ENCODE data around the gene NFS1.
"Not testable (repeated sequence)": the region's sequence is repeated elsewhere in the genome, so short reads cannot be mapped to it uniquely, and the experiment has no call there.

NFS1 gene

DNA sequence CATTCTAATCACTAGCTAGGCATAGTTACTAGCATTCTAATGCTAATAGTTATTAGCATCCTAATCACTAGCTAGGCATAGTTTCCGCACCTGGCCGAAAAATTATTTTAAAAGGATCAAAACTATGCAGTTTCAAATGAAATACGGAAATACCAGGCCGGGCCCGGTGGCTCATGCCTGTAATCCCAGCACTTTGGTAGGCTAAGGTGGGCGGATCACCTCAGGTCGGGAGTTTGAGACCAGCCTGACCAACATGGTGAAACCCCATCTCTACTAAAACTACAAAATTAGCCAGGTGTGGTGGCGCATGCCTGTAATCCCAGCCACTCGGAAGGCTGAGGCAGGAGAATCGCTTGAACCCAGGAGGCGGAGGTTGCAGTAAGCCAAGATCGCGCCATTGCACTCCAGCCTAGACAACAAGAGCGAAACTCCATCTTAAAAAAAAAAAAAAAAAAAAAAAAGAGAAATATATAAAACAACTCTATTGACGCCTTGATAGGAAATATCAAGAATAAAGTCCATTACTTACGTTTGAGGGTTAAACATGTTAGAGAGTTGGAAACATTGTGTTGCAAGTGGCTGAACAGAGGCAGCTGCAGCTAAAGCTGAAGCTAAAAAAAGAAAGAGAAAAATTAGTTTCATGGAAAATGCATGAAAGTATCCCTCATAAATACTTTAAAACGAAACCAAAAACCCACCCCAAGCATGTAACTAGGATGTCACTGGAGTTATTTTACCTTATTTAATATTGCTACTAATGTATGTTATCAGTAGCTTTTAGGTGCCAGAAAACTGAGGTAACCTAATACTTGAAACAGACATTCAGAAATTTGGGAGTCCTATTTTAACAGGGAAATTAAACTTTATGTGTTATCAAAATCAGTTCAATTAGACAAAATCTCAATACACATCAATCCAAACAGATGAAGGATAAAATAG is 7.7 kb upstream of the NFS1 start:
- not testable (repeated sequence) for DNase-seq

DNA sequence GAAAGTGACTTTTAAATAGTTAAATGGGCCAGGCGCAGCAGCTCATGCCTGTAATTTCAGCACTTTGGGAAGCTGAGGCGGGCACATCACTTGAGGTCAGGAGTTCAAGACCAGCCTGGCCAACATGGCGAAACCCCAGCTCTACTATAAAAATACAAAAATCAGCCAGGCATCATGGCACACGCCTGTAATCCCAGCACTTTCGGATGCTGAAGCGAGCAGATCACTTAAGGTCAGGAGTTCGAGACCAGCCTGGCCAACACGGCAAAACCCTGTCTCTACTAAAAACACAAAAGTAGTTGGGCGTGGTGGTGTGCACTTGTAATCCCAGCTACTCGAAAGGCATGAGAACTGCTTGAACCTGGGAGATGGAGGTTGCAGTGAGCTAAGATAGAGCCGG is 6.7 kb upstream of the NFS1 start:
- not testable (repeated sequence) for DNase-seq

DNA sequence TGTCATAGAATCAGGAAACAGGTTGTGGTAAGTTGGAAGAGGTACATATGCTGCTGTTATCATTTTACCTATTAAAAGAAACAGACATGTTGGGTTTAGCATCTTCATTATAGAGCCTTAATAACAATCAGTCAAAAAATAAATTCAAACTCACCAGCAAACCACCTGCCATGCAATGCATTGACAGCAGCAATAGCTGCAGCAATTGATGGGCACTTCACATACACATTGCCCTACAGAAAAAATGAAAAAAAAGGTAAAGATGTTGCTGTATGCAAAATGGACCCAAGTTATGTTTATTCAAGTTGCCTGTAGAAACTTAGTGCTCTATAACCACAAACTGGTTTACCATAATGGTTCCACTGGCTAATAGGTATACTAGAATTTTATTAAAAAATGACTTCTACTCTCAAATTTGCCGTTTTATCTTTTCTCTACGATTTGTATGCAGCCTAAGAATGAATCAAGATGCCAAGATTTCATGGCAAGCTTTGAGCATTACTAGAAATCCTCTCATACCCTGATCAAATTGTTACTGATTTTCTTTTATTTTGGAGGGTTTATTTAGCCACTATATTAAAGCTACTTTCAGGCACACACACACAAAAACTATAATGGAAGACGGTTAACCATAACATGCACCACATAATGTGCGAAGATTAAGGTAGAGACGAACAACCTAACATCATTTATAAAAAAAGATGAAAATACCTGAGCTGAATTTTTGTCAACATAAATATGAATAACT is 5.5 kb upstream of the NFS1 start:
- DNase-seq: no peak

DNA sequence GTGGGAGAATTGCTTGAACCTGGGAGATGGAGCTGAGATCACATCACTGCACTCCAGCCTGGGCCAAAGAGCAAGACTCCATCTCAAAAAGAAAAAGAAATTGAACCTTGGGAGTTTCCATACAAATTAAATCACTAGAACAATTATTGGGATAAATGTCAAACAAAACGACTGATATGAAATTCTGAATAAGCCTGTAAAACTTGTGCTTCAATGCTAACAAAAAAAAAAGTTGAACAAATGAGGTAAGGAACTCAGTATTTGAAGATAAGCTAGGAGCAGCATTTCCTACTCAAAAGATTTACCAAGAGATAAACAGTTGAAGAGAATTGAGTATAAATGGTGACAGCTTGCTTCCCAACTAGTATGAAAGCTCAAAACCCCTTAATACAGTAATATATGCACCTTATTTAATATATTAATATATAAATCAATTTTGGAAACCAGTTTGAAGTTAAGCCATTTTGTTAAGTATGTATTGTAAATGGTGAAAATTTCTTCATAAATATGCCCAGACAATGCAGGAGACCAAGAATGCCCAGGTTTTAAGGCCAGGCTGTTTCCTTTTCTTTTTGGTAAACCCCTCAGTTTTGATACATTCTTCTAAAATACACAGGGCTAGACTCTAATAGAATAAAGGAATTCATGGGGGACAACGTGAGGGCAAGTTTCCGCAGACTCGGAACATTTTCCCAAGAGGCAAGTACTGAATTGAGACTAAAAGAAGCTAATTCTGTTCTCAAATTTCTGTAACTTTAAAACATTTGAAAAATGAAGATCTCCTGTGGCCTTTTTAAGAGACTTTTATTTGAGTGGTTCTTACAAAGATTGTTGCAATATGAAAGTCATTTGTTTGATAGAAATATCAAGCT is 3.9 kb upstream of the NFS1 start:
- DNase-seq: no peak

DNA sequence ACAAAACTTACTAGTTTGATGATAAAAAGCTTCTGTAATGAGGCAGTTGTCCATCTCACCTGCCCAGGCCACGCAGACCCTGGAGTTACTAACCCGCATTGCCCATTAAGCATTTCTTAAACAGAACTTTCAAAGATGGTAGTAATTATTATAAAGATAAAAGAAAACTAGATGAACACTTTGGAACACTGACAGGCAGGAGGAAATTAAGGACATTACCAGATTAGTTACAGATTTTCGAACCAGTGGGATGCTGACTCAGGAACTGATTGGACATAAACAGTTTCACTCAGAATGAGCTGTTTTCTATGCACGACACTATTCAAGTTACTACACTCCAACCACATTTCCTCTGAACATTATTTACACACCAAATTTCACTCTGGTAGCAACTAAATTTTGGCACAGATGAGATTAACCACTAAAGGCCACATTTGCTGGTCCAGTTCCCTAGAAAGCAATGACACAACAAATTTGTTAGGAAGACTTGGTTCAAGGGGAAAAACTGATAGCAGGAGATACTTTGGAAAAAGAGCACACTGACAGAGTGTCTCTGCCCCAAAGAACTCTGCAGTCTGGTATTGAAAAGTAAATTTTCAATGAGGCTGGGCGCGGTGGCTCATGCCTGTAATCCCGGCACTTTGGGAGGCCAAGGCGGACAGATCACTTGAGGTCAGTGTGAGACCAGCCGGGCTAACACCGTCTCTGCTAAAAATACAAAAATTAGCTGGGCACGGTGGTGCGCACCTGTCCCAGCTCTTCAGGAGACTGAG is 3.1 kb upstream of the NFS1 start:
- no peak for DNase-seq

DNA sequence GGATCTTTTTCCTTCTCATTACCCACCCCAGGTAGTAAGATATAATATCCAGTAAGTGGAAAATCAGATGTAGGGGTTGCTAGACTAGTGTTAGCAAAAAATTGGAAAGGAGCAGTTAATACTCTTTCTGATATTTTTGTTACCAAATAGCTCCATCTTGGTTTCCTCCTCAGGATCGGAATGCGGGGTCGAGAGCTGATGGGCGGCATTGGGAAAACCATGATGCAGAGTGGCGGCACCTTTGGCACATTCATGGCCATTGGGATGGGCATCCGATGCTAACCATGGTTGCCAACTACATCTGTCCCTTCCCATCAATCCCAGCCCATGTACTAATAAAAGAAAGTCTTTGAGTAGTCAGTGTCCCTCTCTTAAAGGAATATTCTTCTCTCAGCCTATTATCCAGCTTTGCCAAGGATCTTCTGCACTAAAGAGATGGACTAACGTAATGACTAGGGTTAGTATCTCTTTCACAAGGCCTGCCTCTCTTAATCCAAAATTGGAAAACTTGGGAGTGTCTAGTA is 1.5 kb upstream of the NFS1 start:
- no peak for DNase-seq

DNA sequence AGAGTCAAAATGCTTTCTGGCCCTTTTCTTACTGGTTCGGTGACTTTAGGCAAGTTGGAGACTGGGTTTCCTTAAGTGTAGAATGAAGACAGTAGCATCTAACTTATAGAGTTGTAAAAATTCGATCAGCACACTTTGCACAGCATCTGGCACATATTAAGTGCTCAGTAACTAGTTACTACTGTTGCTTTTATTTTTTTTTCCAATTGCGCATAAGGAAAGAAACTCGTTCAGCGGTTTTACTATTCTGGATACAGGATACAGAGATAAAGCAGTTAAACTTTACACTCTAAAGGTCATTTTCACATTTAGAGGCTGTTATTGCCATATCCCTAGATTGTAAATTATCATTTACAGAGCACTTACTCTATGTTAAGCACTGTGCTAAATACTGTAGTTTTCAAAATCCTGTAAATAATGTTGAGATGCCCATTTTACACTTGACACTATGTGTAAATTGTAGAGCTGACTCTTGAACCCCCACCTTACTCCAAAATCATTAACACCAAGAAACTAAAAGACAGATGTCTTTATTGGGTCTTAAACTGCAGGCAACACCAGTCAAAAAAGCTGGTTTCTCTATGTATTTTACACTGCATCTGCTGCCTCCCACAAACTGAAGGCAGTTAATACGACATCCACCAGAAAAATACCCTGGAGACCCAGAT is 939 bp upstream of the NFS1 start:
- DNase-seq: no peak

DNA sequence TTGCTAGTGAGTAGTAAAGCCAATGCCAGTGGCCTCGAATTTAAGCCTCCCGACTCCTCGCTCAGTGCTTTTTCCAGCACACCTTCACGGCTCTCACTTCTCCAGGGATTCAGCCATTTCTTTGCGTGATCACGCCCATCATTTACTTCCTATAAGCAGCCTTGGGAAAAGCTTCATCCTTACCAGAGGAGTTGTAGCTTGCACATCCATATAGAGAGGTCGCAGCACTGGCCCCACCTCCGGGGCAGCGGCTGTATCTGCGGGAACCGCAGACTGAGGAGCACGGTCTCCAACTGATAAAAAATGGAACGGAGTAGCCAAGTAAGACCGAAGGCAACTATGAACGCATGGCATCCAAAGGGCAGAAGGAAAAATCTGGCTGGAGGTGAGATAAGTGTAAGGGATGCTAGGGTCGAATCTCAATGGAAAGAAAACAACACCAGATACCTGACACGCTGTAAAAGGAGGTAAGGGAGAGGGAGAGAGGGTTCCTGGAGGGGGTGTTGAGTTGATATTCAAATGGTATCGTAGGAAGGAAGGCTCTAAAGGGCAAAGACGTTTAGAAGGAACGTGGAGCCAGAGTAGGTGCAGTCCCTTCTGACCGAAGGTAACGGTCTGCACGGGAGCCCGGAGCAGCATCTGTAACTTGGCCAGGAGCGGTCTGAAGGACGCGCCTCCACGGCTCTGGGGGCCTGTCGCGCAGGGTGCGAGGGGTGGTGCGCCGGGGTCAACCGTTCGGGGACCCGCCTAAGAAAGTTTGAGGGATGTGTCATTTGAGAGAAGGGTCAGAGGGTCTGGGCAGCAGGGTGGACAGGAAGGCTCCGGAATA is 640 bp downstream of the NFS1 start:
- DNase-seq: no peak

DNA sequence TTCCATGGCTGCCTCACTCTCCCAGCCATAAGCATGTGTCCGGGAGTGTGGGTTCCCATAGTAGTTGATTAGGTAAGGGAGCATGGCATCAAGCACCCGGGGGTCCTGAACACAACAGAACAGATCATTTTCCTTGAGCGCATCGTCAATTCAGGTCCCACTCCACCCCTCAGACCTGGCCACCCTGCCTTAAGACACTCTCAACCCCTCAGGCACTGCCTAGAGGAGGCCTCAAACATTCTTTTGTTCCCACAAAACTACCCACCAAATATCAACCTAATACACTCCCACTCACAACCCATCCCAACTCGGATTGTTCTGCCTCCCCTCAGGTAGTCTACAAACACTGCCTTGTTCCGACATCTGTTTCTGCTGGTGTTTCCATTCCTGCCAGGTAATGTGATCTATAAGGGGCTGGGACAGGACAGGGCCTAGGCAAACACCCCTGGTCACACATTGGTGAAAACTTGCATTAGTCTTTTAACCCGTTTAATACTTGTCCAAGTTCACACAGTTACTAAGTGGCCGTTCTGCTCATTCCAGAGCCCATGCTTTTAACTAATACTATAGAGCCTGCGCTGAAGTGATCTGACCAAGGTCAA is 1.4 kb downstream of the NFS1 start:
- no peak for DNase-seq

DNA sequence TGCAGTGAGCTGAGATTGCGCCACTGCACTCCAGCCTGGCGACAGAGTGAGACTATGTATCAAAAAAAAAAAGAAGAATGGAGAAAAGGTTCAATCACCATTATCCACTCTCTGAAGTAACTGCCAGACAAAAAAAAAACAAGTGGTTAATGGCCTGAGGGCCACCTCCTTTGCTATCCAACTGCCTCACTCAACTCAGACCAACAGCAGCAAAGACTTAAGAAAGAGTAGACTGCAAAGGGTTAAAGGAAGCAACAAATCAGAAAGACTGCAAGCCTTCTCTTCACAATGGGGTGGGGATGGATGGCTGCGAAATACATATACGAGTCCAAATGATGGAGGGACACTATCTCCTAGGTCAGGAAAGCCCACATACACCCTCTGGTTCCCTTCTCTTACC is 3.2 kb downstream of the NFS1 start:
- no peak for DNase-seq

DNA sequence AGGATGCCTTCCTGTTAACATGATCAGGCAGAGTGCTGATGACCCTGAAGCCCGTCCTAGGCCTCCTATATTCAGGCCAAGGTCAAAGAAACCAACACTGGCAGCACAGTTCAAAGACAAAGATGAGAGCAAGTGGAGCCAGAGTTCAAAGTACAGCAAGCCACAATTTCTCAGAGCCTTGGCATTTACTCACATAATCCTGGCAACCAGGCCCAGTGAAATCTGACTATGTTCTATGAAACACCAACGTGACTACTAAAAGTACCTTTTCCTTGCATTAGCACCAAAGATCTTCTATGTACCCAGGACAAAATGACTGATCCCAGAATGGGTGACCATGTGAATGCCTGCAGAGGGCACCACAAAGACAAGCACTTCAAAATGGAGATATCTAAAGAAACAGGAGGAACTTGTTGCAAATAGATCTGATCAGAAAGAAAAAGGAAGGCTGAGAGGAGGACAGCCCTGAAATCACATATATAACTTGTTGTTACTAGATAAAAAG is 3.9 kb downstream of the NFS1 start:
- no peak for DNase-seq

DNA sequence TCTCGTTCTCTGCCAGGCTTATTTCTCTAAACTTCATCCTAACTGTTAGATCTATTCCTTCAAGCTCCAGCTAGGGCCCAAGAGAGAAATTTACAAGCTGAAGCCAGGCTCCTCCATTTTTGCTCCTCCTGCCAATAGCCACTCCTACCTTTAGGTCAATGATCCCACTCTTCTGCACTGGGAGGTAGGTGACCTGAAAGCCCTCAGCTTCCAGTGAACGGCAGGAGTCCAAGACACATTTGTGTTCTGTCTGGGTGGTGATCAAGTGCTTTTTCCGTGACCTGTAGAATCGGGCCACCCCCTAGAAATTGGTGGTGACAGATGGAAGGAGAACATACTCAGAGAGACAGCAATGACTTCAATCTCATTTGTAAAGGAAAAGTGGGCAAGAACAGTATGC is 8.9 kb downstream of the NFS1 start:
- no peak for DNase-seq

DNA sequence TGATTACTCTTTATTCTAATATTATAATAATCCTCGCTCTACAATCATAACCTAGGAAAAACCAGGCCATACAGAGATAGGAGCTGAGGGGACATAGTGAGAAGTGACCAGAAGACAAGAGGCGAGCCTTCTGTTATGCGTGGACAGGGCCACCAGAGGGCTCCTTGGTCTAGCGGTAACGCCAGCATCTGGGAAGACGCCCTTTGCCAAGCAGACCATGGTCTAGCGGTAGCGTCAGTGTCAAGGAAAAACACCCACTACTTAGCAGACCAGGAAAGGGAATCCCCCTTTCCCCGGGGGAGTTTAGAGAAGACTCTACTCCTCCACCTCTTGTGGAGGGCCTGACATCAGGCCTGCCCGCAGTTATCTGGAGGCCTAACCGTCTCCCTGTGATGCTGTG is 12.3 kb downstream of the NFS1 start:
- not testable (repeated sequence) for DNase-seq

DNA sequence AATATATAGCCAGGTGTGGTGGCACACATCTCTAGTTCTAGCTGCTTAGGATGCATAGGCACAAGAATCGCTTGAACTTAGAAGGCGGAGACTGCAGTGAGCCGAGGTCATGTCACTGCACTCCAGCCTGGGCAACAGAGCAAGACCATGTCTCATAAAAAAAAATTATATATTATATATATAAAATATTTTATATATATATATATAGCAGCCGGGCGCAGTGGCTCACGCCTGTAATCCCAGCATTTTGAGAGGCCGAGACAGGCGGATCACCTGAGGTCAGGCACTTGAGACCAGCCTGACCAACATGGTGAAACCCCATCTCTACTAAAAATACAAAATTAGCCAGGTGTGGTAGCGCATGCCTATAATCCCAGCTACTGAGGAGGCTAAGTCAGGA is 13.8 kb downstream of the NFS1 start:
- not testable (repeated sequence) for DNase-seq

DNA sequence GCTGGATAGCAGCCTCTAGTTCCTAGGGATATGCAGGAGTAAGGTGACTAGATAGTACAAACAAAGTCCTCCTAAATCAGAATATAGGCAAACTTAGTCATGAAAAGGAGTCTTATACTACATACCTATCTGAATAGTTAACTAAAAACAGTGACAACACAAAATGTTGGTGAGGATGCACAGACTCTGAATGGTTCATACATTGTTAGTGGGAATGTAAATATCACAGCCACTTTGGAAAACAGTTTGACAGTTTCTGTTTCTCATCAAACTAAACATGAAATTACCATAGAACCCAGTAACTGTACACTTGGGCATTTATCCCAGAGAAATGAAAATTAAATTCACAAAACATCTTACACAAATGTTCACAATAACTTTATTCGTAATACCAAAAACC is 17.2 kb downstream of the NFS1 start:
- no peak for DNase-seq

DNA sequence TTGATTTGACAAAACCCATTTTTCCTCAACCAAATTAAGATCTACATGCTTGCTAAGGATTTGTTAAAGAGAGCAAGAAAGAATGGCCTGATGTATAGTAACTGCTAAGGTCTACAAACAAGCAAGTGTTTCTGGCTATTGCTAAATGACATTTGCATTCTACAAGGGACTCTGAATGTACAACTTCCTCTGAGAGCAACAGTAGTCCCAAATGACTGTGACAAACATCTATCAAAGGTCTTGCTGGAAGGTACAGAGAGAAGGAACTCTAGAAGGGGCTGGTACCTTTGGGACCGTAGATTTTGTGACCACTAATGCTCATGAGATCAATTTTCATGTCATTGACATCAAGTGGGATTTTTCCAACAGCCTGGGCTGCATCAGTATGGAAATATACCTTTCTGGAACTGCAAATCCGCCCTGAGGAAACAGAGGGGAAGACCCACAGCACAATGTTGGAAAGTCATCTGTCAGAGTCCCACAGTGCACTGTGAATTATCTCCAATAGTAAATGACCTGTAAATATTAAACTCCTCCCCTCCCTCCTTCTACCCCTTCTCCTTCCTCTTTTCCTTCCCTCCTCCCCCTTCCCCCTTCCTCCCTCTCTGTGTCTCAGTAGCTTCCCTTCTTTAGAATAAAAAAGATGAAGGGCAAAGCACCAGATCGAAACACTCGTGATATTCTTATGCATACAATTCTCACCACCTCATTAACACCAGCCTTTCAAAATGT is 18.5 kb downstream of the NFS1 start:
- DNase-seq: no peak

DNA sequence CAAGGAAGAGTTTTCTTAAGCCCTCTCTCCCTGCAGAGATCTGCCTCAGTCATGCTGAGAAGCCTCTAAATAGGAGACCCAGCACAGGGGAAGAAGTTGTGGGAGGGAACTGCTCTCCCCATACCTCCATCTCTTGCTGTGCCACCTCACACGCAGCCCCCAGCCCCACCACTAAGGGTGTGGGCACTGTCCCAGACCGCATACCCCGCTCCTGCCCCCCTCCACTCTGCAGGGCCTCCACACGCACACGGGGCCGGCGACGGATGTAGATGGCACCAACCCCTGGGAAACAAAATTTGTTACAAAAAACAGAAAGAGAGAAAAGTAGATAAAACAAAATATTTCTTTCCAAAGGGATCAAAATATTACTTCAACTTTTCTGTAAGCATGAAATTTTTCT is 24.2 kb downstream of the NFS1 start:
- DNase-seq: no peak

DNA sequence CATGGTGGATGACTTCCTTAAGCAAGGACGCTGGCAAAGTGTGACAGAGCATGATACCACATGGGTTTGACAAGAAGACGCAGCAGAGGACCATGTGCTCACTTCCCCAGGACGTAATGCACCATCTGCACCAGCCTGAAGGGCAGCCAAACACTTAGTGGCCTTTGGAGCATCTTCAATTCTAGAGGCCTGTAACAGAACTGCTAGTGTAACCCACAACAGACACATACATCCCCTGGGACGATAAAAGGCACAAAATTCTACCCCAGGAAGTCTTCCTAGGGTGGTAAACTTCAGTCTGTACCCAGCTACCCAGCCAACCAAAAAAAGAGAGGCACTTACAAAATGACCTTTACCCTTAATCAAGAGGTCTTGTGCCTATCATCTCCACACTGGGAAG is 25.3 kb downstream of the NFS1 start:
- no peak for DNase-seq

DNA sequence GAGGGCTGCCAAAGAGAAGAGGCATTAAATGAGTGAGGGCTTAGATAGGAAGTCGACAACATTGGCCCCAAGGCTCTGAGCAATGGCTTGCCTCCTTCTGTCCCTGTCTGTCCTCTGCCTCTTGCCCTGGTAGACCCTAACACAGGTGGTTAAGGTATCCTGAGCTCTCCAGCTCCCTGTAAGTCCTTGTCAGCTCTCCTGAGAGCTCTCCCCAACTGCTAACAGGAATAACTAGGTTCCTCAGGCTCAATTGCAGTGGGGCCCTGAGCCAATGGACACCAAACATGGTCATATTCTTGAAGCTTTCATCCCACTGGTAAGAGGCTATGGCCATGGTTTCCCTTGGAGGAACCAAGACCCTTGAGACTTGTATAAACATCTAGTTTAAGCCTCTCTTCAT is 29.5 kb downstream of the NFS1 start:
- no peak for DNase-seq
